C4-2B (cell line): ENCODE measurements around the gene AGO1.

ENCODE experiments used
- H3K27ac ChIP-seq: fragments of 450-650 bp; 2 replicates; pipeline ENCODE4 v1.5.1; 2017
- CTCF ChIP-seq: fragments of 450-650 bp; conservative IDR thresholded peaks from 2 replicates; pipeline ENCODE4 v1.5.1; 2017; ENCODE audit warnings: mild to moderate bottlenecking
- ZFX ChIP-seq: fragments of 450-650 bp; IDR thresholded peaks from 2 replicates; pipeline ENCODE4 v1.6.1; 2017

The AGO1 gene

GRCh38 chr1:35932941-35933340 is 49.9 kb downstream of the AGO1 start:
- TF ChIP-seq ZFX (no peak), CTCF (no peak)
- no peak overlapping the region for H3K27ac ChIP-seq

- TF ChIP-seq CTCF, result no peak
- TF ChIP-seq ZFX, result no peak
Observed at GRCh38 chr1:35935442-35936388, 52.7 kb downstream of the AGO1 start.

DNA sequence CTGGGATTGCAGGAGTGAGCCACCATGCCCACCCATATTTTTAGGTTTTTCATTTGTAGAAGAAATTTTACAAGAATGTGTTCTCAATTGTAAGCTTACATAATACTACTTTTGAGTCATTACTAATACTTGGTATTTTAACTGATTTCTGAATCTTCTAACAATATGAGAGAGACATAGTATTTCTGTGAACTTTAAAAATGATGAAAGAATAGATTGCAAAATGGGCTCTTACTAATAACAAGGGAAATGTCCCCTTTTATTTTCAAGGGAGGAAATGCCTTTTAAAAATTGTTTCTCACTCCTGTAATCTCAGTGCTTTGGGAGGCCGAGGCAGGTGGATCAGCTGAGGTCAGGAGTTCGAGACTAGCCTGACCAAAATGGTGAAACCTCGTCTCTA is 53.8 kb downstream of the AGO1 start:
- TF ChIP-seq CTCF (no peak), ZFX (no peak)
- no peak overlapping the region for H3K27ac ChIP-seq

More at GRCh38 chr1:35935442-35936388, 52.7 kb downstream of the AGO1 start:
- H3K27ac ChIP-seq, result no peak overlapping the region

GRCh38 chr1:35939484-35939883 is 56.5 kb downstream of the AGO1 start:
- TF ChIP-seq CTCF, result no peak
- no peak for TF ChIP-seq ZFX
- H3K27ac ChIP-seq, result no peak overlapping the region

GRCh38 chr1:35945327-35945726 is 62.3 kb downstream of the AGO1 start:
- TF ChIP-seq CTCF (no peak), ZFX (no peak)
- H3K27ac ChIP-seq, result no peak overlapping the region

GRCh38 chr1:35947547-35947946 is 64.5 kb downstream of the AGO1 start:
- H3K27ac ChIP-seq, result no peak overlapping the region
- no peak for TF ChIP-seq ZFX
- no peak for TF ChIP-seq CTCF

GRCh38 chr1:35958558-35958957 is 75.5 kb downstream of the AGO1 start:
- TF ChIP-seq ZFX (no peak), CTCF (no peak)
- no peak overlapping the region for H3K27ac ChIP-seq
